ENCODE data around the gene RASGRP3. TPM values are rescaled to one million over a fixed set of nuclear protein-coding genes. Genes with fewer than 3 reads are reported as not detected.

The RASGRP3 gene
- total and polyA plus RNA-seq, 2 of the 13 experiments (the other 11 are each of a cell fraction or from before 2014, with no cell fraction given): 0.01 TPM; not detected in 1

DNA sequence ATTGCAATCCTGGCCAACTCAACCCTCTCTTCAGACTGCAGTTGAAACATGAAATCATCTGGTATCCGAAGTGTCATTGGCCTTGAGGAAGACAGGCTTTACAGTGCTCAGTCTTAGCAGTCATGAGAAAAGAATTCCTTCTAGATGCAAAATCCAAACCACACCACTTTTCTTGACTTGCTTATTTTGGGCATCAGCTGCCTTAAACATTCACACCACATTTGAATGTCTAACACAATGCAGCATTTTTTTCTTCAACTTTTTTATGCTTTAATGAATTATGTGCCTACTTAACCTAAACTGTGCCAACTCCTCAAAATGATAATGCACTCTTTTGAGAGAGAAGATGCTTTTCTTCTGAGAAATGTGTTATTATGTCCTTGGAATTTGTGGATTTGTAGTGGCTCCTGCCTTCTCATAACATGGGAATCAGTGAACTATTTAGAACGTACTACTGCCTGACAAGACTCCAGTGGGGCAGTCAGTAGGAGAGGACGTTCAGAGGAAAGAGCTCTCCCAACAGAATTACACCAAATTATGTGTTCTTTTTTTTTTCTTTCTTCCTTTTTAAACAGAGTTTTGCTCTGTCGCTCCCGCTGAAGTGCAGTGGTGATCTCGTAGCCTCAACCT is 125.9 kb downstream of the RASGRP3 start:
- H3K36me3 ChIP-seq (replicated peaks in 1 of 2; ENCODE audit: control insufficient read depth in 1 of 2, insufficient read depth in 2 of 2, low read length in 2 of 2): no peaks in the 10 kb centered on the region
- no peak overlapping the region for H3K4me2 ChIP-seq (ENCODE audit: low read depth, low read length)
- ChIA-PET POLR2A (no interaction called here), CTCF (ENCODE audit: low intra/inter-chr PET ratio, low total read pairs) (no interaction called here)
- FAIRE-seq: no peak
- DNase-seq (ENCODE audit: low spot score): no peak
- H3K79me2 ChIP-seq (ENCODE audit: insufficient read depth, low read length): peaks cover 17% of the 10 kb centered on the region
- H3K4me1 ChIP-seq (ENCODE audit: insufficient read depth, low read length): peaks cover 18% of the 10 kb centered on the region
- intact Hi-C loops (cut with micrococcal nuclease; ENCODE audit: unreplicated experiment) (no loop called here), in situ Hi-C loops (cut with HindIII; ENCODE audit: extremely low pct_ligation_motif_present, low pct_unique_long_range_greater_than_20kb) (no loop called here)
- 46% methylated on average over 6 of the region's 6 CpGs for WGBS (ENCODE audit: low lambda C conversion rate)
- no peak overlapping the region for H3K9ac ChIP-seq (ENCODE audit: insufficient read depth, low read depth, low read length)
- H3K9me3 ChIP-seq (ENCODE audit: low read length): no peaks in the 10 kb centered on the region
- no peaks in the 10 kb centered on the region; a peak in 1 of 5 replicates for H3K27me3 ChIP-seq (ENCODE audit: control insufficient read depth in 1 of 2, insufficient read depth in 2 of 2, low read length in 2 of 2)
- TF ChIP-seq ZNF773 (CRISPR knock-in tag; IDR thresholded peaks at IDR 0.05; ENCODE audit: borderline replicate concordance): no peak
- no peak for TF ChIP-seq ZSCAN25 (CRISPR knock-in tag; IDR thresholded peaks at IDR 0.05)
- no peak for TF ChIP-seq KAT7 (CRISPR knock-in tag; IDR thresholded peaks at IDR 0.05; ENCODE audit: borderline replicate concordance)
- no peak for TF ChIP-seq AGO1 (IDR thresholded peaks at IDR 0.05; ENCODE audit: low read depth, low read length, poor library complexity, severe bottlenecking)
- BruUV-seq (replicated peaks): no TSS peak
- no peak overlapping the region for H3K4me3 ChIP-seq (replicated peaks in 1 of 3; ENCODE audit: insufficient read depth in 1 of 3, low read depth in 2 of 3, low read length in 3 of 3)
- no peak for ATAC-seq
- H4K20me1 ChIP-seq (ENCODE audit: insufficient read depth, low read length): no peaks in the 10 kb centered on the region
- H2AFZ ChIP-seq (ENCODE audit: low read length): no peak overlapping the region
- H3K27ac ChIP-seq (ENCODE audit: extremely low read length, insufficient read depth, low read length): no peak overlapping the region

DNA sequence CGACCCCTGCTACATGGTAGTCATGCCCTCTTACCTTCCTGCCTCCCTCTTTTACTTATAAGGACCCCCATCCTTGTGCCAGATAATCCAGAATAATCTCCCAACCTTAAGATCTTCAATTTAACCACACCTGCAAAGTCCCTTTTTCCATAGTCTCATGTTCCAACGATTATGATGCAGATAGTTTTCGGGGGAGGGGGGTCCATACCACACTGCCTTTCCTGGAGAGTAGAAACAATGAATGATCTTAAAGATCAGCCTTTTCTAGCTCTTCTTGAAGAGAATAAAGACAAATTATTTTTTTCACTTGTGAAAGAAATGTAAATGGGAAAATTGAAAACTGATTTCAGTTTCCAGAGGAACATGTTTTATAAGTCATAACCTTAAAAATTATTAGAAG is 127.0 kb downstream of the RASGRP3 start:
- no peak for TF ChIP-seq MIXL1 (CRISPR knock-in tag; IDR thresholded peaks at IDR 0.05)
- TF ChIP-seq, protein P1, sequence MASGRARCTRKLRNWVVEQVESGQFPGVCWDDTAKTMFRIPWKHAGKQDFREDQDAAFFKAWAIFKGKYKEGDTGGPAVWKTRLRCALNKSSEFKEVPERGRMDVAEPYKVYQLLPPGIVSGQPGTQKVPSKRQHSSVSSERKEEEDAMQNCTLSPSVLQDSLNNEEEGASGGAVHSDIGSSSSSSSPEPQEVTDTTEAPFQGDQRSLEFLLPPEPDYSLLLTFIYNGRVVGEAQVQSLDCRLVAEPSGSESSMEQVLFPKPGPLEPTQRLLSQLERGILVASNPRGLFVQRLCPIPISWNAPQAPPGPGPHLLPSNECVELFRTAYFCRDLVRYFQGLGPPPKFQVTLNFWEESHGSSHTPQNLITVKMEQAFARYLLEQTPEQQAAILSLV (CRISPR knock-in tag; IDR thresholded peaks at IDR 0.05; ENCODE audit: borderline replicate concordance): no peak
- TF ChIP-seq ZNF331 (CRISPR knock-in tag; IDR thresholded peaks at IDR 0.05): no peak
- TF ChIP-seq NFRKB (IDR thresholded peaks at IDR 0.05): no peak
- TF ChIP-seq ZNF24 (IDR thresholded peaks at IDR 0.05): no peak
- TF ChIP-seq, protein P2, sequence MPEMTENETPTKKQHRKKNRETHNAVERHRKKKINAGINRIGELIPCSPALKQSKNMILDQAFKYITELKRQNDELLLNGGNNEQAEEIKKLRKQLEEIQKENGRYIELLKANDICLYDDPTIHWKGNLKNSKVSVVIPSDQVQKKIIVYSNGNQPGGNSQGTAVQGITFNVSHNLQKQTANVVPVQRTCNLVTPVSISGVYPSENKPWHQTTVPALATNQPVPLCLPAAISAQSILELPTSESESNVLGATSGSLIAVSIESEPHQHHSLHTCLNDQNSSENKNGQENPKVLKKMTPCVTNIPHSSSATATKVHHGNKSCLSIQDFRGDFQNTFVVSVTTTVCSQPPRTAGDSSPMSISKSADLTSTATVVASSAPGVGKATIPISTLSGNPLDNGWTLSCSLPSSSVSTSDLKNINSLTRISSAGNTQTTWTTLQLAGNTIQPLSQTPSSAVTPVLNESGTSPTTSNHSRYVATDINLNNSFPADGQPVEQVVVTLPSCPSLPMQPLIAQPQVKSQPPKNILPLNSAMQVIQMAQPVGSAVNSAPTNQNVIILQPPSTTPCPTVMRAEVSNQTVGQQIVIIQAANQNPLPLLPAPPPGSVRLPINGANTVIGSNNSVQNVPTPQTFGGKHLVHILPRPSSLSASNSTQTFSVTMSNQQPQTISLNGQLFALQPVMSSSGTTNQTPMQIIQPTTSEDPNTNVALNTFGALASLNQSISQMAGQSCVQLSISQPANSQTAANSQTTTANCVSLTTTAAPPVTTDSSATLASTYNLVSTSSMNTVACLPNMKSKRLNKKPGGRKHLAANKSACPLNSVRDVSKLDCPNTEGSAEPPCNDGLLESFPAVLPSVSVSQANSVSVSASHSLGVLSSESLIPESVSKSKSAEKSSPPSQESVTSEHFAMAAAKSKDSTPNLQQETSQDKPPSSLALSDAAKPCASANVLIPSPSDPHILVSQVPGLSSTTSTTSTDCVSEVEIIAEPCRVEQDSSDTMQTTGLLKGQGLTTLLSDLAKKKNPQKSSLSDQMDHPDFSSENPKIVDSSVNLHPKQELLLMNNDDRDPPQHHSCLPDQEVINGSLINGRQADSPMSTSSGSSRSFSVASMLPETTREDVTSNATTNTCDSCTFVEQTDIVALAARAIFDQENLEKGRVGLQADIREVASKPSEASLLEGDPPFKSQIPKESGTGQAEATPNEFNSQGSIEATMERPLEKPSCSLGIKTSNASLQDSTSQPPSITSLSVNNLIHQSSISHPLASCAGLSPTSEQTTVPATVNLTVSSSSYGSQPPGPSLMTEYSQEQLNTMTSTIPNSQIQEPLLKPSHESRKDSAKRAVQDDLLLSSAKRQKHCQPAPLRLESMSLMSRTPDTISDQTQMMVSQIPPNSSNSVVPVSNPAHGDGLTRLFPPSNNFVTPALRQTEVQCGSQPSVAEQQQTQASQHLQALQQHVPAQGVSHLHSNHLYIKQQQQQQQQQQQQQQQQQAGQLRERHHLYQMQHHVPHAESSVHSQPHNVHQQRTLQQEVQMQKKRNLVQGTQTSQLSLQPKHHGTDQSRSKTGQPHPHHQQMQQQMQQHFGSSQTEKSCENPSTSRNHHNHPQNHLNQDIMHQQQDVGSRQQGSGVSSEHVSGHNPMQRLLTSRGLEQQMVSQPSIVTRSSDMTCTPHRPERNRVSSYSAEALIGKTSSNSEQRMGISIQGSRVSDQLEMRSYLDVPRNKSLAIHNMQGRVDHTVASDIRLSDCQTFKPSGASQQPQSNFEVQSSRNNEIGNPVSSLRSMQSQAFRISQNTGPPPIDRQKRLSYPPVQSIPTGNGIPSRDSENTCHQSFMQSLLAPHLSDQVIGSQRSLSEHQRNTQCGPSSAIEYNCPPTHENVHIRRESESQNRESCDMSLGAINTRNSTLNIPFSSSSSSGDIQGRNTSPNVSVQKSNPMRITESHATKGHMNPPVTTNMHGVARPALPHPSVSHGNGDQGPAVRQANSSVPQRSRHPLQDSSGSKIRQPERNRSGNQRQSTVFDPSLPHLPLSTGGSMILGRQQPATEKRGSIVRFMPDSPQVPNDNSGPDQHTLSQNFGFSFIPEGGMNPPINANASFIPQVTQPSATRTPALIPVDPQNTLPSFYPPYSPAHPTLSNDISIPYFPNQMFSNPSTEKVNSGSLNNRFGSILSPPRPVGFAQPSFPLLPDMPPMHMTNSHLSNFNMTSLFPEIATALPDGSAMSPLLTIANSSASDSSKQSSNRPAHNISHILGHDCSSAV (CRISPR knock-in tag; IDR thresholded peaks at IDR 0.05; ENCODE audit: borderline replicate concordance): no peak
- whole genome bisulfite sequencing (ENCODE audit: low lambda C conversion rate): 16% methylated on average over 3 of the region's 3 CpGs
- POLR2A ChIA-PET: no interaction called here
- Histone ChIP-seq H3K4me1 (ENCODE audit: insufficient read depth, low read length) (peaks cover 9% of the 10 kb centered on the region; the same call in 1 of the 2 replicates), H3K79me2 (ENCODE audit: insufficient read depth, low read length) (peaks cover 6% of the 10 kb centered on the region), H3K9ac (ENCODE audit: insufficient read depth, low read depth, low read length) (no peak overlapping the region), H3K27ac (ENCODE audit: extremely low read length, insufficient read depth, low read length) (no peak overlapping the region), H2AFZ (ENCODE audit: low read length) (no peak overlapping the region), H3K9me3 (ENCODE audit: low read length) (no peaks in the 10 kb centered on the region), H3K4me2 (ENCODE audit: low read depth, low read length) (no peak overlapping the region), H4K20me1 (ENCODE audit: insufficient read depth, low read length) (no peaks in the 10 kb centered on the region), H3K4me3 (replicated peaks in 1 of 3; ENCODE audit: insufficient read depth in 1 of 3, low read depth in 2 of 3, low read length in 3 of 3) (no peak overlapping the region), H3K27me3 (ENCODE audit: control insufficient read depth in 1 of 2, insufficient read depth in 2 of 2, low read length in 2 of 2) (no peaks in the 10 kb centered on the region; a peak in 1 of 5 replicates), H3K36me3 (replicated peaks in 1 of 2; ENCODE audit: control insufficient read depth in 1 of 2, insufficient read depth in 2 of 2, low read length in 2 of 2) (no peaks in the 10 kb centered on the region)
- DNase-seq (ENCODE audit: low spot score): no peak
- FAIRE-seq: no peak
- in situ Hi-C loops (cut with HindIII; ENCODE audit: extremely low pct_ligation_motif_present, low pct_unique_long_range_greater_than_20kb): no loop called here
- no peak for ATAC-seq
- BruUV-seq (replicated peaks): no TSS peak
- CTCF ChIA-PET (ENCODE audit: low intra/inter-chr PET ratio, low total read pairs): no interaction called here
- intact Hi-C loops (cut with micrococcal nuclease; ENCODE audit: unreplicated experiment): no loop called here
